Measurements from ENCODE around the gene CETP. TPM values are rescaled to one million over a fixed set of nuclear protein-coding genes. Genes with fewer than 3 reads are reported as not detected.

CETP gene
- total and polyA plus RNA-seq, 9 donors, result 0.13 to 1.3 (median 0.20) TPM; not detected in 4

DNA sequence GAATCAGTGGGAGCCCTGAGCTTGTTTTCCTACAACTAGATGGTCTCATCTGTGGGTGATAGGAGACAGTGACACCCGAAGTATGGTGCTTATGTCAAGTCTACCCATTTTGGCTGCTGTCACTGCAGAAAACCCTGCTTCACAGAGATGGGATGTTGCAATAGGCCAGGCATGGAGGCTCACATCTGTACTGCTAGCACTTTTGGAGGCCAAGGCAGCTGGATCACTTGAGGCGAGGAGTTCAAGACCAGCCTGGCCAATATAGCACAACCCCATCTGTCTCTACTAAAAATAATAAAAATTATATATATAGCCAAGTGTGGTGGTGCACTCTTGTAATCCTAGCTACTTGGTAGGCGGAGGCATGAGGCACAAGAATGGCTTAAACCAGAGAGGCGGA, 32.1 kb upstream of the CETP start:
- peak in 1 of 5 donors; percentile 20 for DNase-seq
- Histone ChIP-seq H3K27ac (no peak overlapping the region), H3K36me3 (no peaks in the 10 kb centered on the region), H3K9me3 (no peaks in the 10 kb centered on the region), H3K27me3 (no peaks in the 10 kb centered on the region), H3K4me1 (ENCODE audit: insufficient read depth) (peaks cover 4% of the 10 kb centered on the region), H3K4me3 (no peak overlapping the region)
- TF ChIP-seq POLR2A (IDR thresholded peaks at IDR 0.05) (no peak), EP300 (IDR thresholded peaks at IDR 0.05) (no peak)
- TF ChIP-seq, protein P1, sequence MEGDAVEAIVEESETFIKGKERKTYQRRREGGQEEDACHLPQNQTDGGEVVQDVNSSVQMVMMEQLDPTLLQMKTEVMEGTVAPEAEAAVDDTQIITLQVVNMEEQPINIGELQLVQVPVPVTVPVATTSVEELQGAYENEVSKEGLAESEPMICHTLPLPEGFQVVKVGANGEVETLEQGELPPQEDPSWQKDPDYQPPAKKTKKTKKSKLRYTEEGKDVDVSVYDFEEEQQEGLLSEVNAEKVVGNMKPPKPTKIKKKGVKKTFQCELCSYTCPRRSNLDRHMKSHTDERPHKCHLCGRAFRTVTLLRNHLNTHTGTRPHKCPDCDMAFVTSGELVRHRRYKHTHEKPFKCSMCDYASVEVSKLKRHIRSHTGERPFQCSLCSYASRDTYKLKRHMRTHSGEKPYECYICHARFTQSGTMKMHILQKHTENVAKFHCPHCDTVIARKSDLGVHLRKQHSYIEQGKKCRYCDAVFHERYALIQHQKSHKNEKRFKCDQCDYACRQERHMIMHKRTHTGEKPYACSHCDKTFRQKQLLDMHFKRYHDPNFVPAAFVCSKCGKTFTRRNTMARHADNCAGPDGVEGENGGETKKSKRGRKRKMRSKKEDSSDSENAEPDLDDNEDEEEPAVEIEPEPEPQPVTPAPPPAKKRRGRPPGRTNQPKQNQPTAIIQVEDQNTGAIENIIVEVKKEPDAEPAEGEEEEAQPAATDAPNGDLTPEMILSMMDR (IDR thresholded peaks at IDR 0.05), result no peak
- 95 to 98% (median 96%) methylated on average over 4 of the region's 4 CpGs for WGBS, 3 donors
- intact Hi-C loops (cut with DNase I), result loop anchor here in 3 of 4 donors (5.0 to 10.0 kb wide), 3 partner anchors 55 to 805 kb away; partner anchors contain the start of gene KATNB1 (in 1 of the 3)

DNA sequence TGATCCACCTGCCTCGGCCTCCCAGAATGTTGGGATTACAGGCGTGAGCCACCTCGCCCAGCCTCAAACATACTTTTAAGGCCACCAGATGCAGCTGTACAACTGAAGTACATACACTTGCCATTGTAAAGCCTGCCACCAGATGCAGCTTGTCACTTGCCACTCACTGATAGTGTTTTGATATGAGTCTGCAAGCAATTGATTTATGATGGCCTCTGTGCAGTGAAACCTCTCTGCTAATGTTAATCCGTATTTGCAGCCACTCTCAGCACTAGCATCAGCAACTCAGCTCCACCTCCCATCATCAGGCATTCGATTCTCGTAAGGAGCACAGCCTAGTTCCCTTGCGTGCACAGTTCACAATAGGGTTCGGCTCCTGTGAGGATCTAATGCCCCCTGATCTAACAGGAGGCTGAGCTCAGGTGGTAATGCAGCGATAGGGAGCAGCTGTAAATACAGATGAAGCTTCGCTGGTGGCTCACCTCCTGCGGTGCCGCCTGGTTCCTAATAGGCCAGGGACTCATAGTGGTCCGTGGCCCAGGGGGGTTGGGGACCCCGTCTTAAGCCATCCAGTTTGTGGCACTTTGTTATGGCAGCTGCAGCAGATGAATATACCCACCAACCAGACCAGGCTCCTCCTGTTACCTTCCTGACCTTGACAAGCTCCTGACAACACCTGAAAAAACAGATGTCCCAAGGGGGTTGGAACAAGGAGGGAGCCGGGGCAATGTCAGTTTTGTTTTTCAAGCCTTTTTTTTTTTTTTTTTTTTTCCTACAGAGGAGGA, 31.1 kb upstream of the CETP start:
- no peak for DNase-seq
- TF ChIP-seq, protein P1 (IDR thresholded peaks at IDR 0.05), result no peak
- TF ChIP-seq EP300 (IDR thresholded peaks at IDR 0.05) (no peak), POLR2A (IDR thresholded peaks at IDR 0.05) (no peak)
- H3K4me3 ChIP-seq, result no peak overlapping the region
- peak overlapping the region; percentile 94 to 98 for H3K27ac ChIP-seq
- WGBS, 3 donors, result 82 to 91% (median 83%) methylated on average over 13 to 15 of the region's 15 CpGs
- H3K4me1 ChIP-seq (ENCODE audit: insufficient read depth), result peaks cover 4% of the 10 kb centered on the region
- H3K27me3 ChIP-seq, result no peaks in the 10 kb centered on the region
- intact Hi-C loops (cut with DNase I), result loop anchor here in 3 of 4 donors (5.0 to 10.0 kb wide), 3 partner anchors 56 to 804 kb away; partner anchors contain the start of gene KATNB1 (in 1 of the 3)
- H3K36me3 ChIP-seq, result no peaks in the 10 kb centered on the region
- no peaks in the 10 kb centered on the region for H3K9me3 ChIP-seq

DNA sequence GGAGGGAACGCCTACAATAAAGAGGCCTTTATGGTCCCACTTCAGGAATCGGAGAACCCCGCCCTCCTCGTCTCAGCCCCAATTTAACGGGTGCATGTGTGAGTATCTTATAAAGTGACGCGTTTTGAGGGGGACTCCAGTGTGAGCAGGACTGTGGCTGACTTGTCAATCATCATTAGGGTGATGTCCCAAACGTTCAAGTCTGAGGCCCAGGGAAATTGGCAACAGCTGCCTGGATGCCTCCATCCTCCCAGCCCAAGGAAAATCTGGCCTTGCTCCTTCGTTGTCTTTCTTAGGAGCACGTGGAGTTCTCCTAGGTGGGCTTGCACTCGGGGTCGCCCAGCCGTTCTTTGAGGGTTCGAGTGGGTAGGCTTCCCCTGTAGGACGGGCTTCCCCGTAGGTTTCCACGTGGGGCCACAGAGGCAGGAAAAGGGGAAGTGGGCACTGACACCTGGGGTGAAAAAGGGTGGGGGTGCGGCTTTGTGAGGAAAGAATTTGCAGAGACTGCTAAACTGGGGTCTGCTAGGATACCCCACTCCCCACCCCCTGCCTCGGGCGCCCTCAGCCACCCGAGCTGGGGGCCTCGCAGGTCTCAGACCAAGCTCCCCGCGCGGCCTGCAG, 30.4 kb upstream of the CETP start:
- TF ChIP-seq EP300 (IDR thresholded peaks at IDR 0.05), result no peak
- TF ChIP-seq, protein P1 (IDR thresholded peaks at IDR 0.05), result no peak
- TF ChIP-seq POLR2A (IDR thresholded peaks at IDR 0.05), result no peak
- DNase-seq, result peak in 2 of 5 donors; percentile 30 to 43
- intact Hi-C loops (cut with DNase I), result loop anchor here in 3 of 4 donors (5.0 to 10.0 kb wide), 3 partner anchors 57 to 803 kb away; partner anchors contain the start of gene KATNB1 (in 1 of the 3)

DNA sequence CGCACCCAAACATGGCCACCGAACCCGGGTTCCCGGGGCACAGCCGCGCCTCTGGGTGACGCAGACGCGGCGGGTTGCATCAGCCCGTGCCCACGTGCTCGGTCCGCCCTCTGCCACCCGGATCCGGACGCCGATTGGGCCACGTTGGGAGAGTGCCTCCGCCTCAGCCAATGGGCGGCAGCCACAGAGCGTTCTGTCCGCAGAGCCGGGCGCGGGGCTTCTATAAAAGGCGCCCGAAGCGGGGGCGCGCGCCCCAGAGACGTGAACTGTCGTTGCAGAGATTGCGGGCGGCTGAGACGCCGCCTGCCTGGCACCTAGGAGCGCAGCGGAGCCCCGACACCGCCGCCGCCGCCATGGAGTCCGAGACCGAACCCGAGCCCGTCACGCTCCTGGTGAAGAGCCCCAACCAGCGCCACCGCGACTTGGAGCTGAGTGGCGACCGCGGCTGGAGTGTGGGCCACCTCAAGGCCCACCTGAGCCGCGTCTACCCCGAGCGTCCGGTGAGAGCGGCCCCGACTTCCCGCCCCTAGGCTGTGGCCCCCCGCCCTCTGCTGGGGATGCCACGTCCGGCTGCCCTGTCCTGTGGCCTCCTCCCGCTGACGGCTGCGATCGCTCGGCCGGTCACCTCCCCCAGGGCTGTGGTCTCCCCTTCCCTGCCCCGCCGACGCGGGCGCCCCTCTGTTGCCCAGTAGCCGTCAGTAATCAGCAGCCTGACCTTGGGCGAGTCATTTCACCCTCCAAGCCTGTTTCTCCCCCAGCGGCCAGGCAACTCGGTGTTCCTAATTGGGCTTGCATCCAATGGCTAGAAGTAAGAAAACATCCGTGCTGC, 29.6 kb upstream of the CETP start, which contains the start of gene HERPUD1:
Gene HERPUD1, plus strand, starts transcription at position 251 of the 829 bp plus-strand sequence. Its CDS starts 103 bp downstream, at position 354.
- Histone ChIP-seq H3K4me1 (ENCODE audit: insufficient read depth) (peaks cover 4% of the 10 kb centered on the region), H3K27ac (peak within 1 kb of the TSS; percentile 94 to 98), H3K4me3 (peak within 1 kb of the TSS; percentile 95), H3K36me3 (no peaks in the 10 kb centered on the region), H3K9me3 (no peaks in the 10 kb centered on the region), H3K27me3 (no peaks in the 10 kb centered on the region)
- peak; percentile 98 to 99 (median 99) for DNase-seq
- WGBS, 3 donors, result 0 to 1% (median 1%) methylated on average over 44 to 83 of the region's 83 CpGs
- TF ChIP-seq POLR2A (IDR thresholded peaks at IDR 0.05) (peak; percentile 97), EP300 (IDR thresholded peaks at IDR 0.05) (peak; percentile 72)
- TF ChIP-seq, protein P1 (IDR thresholded peaks at IDR 0.05), result peak in 2 of 3 donors; percentile 8 to 31
- intact Hi-C loops (cut with DNase I), result loop anchor here in 3 of 4 donors (2.0 to 10.0 kb wide), 4 partner anchors 19 to 803 kb away; partner anchors contain the start of gene KATNB1 (in 1 of the 3)

More for the DNA sequence above, 30.4 kb upstream of the CETP start:
- Histone ChIP-seq H3K4me3 (peak overlapping the region; percentile 95), H3K27me3 (no peaks in the 10 kb centered on the region), H3K27ac (peak overlapping the region; percentile 94 to 98), H3K36me3 (no peaks in the 10 kb centered on the region), H3K4me1 (ENCODE audit: insufficient read depth) (peaks cover 4% of the 10 kb centered on the region), H3K9me3 (no peaks in the 10 kb centered on the region)
- 22 to 24% (median 22%) methylated on average over 23 to 25 of the region's 25 CpGs for WGBS, 3 donors
